Measurements from ENCODE around the gene EMD. TPM values are rescaled to one million over a fixed set of nuclear protein-coding genes. Genes with fewer than 3 reads are reported as not detected.

The EMD gene
- total RNA-seq, 2 experiments from 2014 or later, result 164 to 178 TPM

DNA sequence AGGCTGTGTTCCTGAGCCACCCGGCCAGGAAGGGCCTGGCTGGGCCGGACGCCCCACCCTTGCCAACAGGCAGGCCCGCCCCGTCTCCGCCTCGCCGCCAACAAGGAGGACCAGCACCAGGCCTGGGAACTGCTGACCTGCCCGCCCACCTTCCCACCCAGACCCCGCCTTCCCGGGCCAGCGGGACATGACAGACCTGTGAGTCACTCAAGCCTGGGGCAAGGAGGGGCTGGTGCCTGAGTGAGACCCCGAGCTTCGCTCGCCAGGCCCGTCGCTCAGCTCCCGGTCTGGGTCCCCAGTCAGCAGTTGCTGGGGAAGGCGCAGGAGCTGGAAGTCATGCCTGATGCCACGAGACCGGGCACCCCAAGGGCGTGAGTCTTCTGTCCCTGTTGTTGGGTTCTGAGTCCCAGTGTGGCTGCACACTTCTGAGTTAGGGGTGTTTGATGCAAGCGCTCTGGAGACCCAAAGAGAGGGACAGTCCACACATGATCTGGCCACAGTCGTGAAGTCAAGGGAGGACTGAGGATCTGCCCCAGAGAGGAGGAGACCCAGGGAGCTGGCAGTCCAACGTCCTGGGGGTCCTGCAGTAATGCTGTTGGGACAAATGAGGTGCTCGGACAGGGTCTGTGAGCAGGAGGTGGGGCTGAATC lies 30.3 kb downstream of the EMD start, which contains the start of gene DNASE1L1:
Gene DNASE1L1 (minus strand): TSS at position 33 of the 650 bp plus-strand sequence. CDS start 3,686 bp downstream, outside the sequence.
- H3K27ac ChIP-seq (ENCODE audit: low read depth in 1 of 2, low read length in 2 of 2), result no peak within 1 kb of the TSS
- no peaks in the 10 kb centered on the region for H3K27me3 Mint-ChIP-seq
- ATAC-seq (ENCODE audit: poor library complexity) (no peak), DNase-seq (peak in 4 of 14 experiments; percentile 32 to 72 (median 48))
- no peaks in the 10 kb centered on the region for H3K27me3 ChIP-seq (ENCODE audit: control insufficient read depth in 1 of 2, insufficient read depth in 2 of 2, low read length in 2 of 2)
- ChIA-PET POLR2A (interaction anchor here (0.6 to 2.3 kb wide), 4 partner anchors 9 to 49 kb away, joined by 3 to 13 read pairs (median 4); partner anchors contain the start of genes EMD and RPL10), CTCF (no interaction called here)
- H3K9me3 Mint-ChIP-seq, result no peaks in the 10 kb centered on the region
- intact Hi-C loops (cut with DNase I, micrococcal nuclease), result no loop called here
- H3K4me1 Mint-ChIP-seq (ENCODE audit: low read depth), result peaks cover 17% of the 10 kb centered on the region
- H3K36me3 ChIP-seq (ENCODE audit: insufficient read depth, low read length), result no peaks in the 10 kb centered on the region
- H3K9me3 ChIP-seq (ENCODE audit: control insufficient read depth in 1 of 2, insufficient read depth in 1 of 2, low read length in 2 of 2), result no peaks in the 10 kb centered on the region
- H3K4me3 Mint-ChIP-seq, result peak within 1 kb of the TSS; percentile 60
- peak within 1 kb of the TSS; percentile 37 for H3K4me3 ChIP-seq (ENCODE audit: low read length)
- peaks cover 21% of the 10 kb centered on the region for H3K4me1 ChIP-seq (ENCODE audit: insufficient read depth, low read length)
- TF ChIP-seq CTCF (IDR thresholded peaks at IDR 0.05), result no peak
- peak within 1 kb of the TSS; percentile 58 for H3K27ac Mint-ChIP-seq
- peaks cover 15% of the 10 kb centered on the region for H3K36me3 Mint-ChIP-seq (ENCODE audit: low read depth)

GRCh38 chrX:154411981-154412340 lies 32.9 kb downstream of the EMD start:
- intact Hi-C loops (cut with DNase I, micrococcal nuclease), result loop anchor here in 1 of 2 experiments (1.0 kb wide), 1 partner anchor 16 kb away; the partner anchor contains the start of gene ATP6AP1
- H3K27me3 Mint-ChIP-seq, result no peaks in the 10 kb centered on the region
- Histone ChIP-seq H3K36me3 (ENCODE audit: insufficient read depth, low read length) (no peaks in the 10 kb centered on the region), H3K4me3 (ENCODE audit: low read length) (peak overlapping the region; percentile 63), H3K27me3 (ENCODE audit: control insufficient read depth in 1 of 2, insufficient read depth in 2 of 2, low read length in 2 of 2) (no peaks in the 10 kb centered on the region), H3K27ac (ENCODE audit: low read depth in 1 of 2, low read length in 2 of 2) (peak overlapping the region; percentile 52 to 74), H3K4me1 (ENCODE audit: insufficient read depth, low read length) (peaks cover 21% of the 10 kb centered on the region), H3K9me3 (ENCODE audit: control insufficient read depth in 1 of 2, insufficient read depth in 1 of 2, low read length in 2 of 2) (no peaks in the 10 kb centered on the region)
- ATAC-seq (ENCODE audit: poor library complexity) (peak; percentile 35), DNase-seq (peak in 10 of 14 experiments; percentile 19 to 65 (median 50))
- H3K4me1 Mint-ChIP-seq (ENCODE audit: low read depth), result peaks cover 17% of the 10 kb centered on the region
- peak overlapping the region; percentile 83 for H3K4me3 Mint-ChIP-seq
- POLR2A ChIA-PET, result interaction anchor here (0.6 to 3.5 kb wide), 11 partner anchors 11 to 105 kb away, joined by 3 to 40 read pairs (median 5); partner anchors contain the start of genes ATP6AP1, FAM3A, FAM50A and RPL10
- H3K27ac Mint-ChIP-seq, result peak overlapping the region; percentile 91
- peaks cover 24% of the 10 kb centered on the region for H3K36me3 Mint-ChIP-seq (ENCODE audit: low read depth)
- CTCF ChIA-PET, result interaction anchor here (2.8 kb wide), 1 partner anchor 13 kb away, joined by 15 read pairs; the partner anchor contains the start of gene RPL10
- no peak for TF ChIP-seq CTCF (IDR thresholded peaks at IDR 0.05)
- H3K9me3 Mint-ChIP-seq, result no peaks in the 10 kb centered on the region

DNA sequence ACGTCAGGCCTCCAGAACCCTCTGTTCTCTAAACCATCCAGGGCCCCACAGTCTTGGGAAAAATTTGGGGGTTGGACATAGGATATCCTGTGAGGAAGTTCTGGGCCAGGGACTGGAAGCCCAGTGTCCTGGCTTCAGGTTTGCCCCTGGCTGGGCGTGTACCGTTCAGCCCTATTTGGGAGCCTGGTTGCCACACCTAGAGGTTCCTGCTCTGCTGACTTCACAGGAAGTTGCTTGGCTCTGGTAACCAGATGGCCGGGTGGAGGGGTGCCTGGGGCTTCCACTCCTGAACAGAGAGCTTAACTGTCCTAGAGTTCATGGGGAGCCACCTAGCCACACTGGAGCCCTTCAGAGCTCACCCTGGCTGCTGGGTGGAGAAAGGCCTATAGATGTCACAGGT lies 33.4 kb downstream of the EMD start:
- H3K36me3 Mint-ChIP-seq (ENCODE audit: low read depth), result peaks cover 24% of the 10 kb centered on the region
- H3K4me1 Mint-ChIP-seq (ENCODE audit: low read depth), result peaks cover 17% of the 10 kb centered on the region
- ChIA-PET CTCF (interaction anchor here (2.8 kb wide), 1 partner anchor 14 kb away, joined by 15 read pairs; the partner anchor contains the start of gene RPL10), POLR2A (interaction anchor here (0.9 to 3.5 kb wide), 9 partner anchors 11 to 104 kb away, joined by 3 to 40 read pairs (median 5); partner anchors contain the start of genes ATP6AP1, FAM3A, FAM50A and RPL10)
- Histone ChIP-seq H3K9me3 (ENCODE audit: control insufficient read depth in 1 of 2, insufficient read depth in 1 of 2, low read length in 2 of 2) (no peaks in the 10 kb centered on the region), H3K27ac (ENCODE audit: low read depth in 1 of 2, low read length in 2 of 2) (peak overlapping the region; percentile 52 to 74), H3K4me3 (ENCODE audit: low read length) (peak overlapping the region; percentile 63), H3K36me3 (ENCODE audit: insufficient read depth, low read length) (no peaks in the 10 kb centered on the region), H3K27me3 (ENCODE audit: control insufficient read depth in 1 of 2, insufficient read depth in 2 of 2, low read length in 2 of 2) (no peaks in the 10 kb centered on the region), H3K4me1 (ENCODE audit: insufficient read depth, low read length) (peaks cover 21% of the 10 kb centered on the region)
- no peak for TF ChIP-seq CTCF (IDR thresholded peaks at IDR 0.05)
- peak overlapping the region; percentile 83 for H3K4me3 Mint-ChIP-seq
- DNase-seq, result peak in 8 of 14 experiments; percentile 31 to 77 (median 46)
- ATAC-seq (ENCODE audit: poor library complexity), result peak; percentile 69
- no peaks in the 10 kb centered on the region for H3K9me3 Mint-ChIP-seq
- no peaks in the 10 kb centered on the region for H3K27me3 Mint-ChIP-seq
- peak overlapping the region; percentile 91 for H3K27ac Mint-ChIP-seq
- intact Hi-C loops (cut with DNase I, micrococcal nuclease), result loop anchor here in 1 of 2 experiments (1.0 kb wide), 1 partner anchor 16 kb away; the partner anchor contains the start of gene ATP6AP1

All from CD4-positive, alpha-beta T cell (primary cell).